CD8-positive, alpha-beta memory T cell (primary cell): ENCODE data around the gene PDZD2. TPM values are rescaled to one million over a fixed set of nuclear protein-coding genes. Genes with fewer than 3 reads are reported as not detected.

Source experiments
- CTCF ChIA-PET: fragments of 350-600 bp; sonication (Branson Sonifier 250); formaldehyde crosslinking; loops from one replicate; lab custom pipeline; 2021; ENCODE audit warnings: antibody characterized with exemption; lab: Charles Lee
- POLR2A ChIA-PET: fragments of 350-600 bp; sonication (Branson Sonifier 250); formaldehyde crosslinking; loops from one replicate; lab custom pipeline; 2021; ENCODE audit warnings: antibody characterized with exemption; lab: Charles Lee
- DNase-seq, 5 donors: peaks; one replicate each; pipeline versions ENCODE4 v3.0.0 to v3.0.0-alpha.2; 2020 to 2022; ENCODE audit warnings: mixed read lengths in 1 of 5
- H3K27ac ChIP-seq: one replicate; pipeline ENCODE4 v1.7.0; 2013; ENCODE audit warnings: low read depth, mild to moderate bottlenecking, low read length, moderate library complexity
- H3K27me3 ChIP-seq: 2 replicates; pipeline ENCODE4 v1.7.0; 2013; ENCODE audit warnings: low read length, mild to moderate bottlenecking; ENCODE audit not compliant: insufficient read depth, poor library complexity, severe bottlenecking
- H3K36me3 ChIP-seq: 2 replicates; pipeline ENCODE4 v1.7.0; 2013; ENCODE audit warnings: mild to moderate bottlenecking, low read length, moderate library complexity; ENCODE audit not compliant: insufficient read depth
- H3K4me1 ChIP-seq: 2 replicates; pipeline ENCODE4 v1.7.0; 2013; ENCODE audit warnings: mild to moderate bottlenecking, low read length, moderate library complexity; ENCODE audit not compliant: insufficient read depth
- H3K4me3 ChIP-seq: 2 replicates; pipeline ENCODE4 v1.7.0; 2013; ENCODE audit warnings: mild to moderate bottlenecking, low read length
- H3K9me3 ChIP-seq: 2 replicates; pipeline ENCODE4 v1.7.0; 2013; ENCODE audit warnings: mild to moderate bottlenecking, low read length
- H3K27ac Mint-ChIP-seq, 8 donors: one replicate each; pipeline ENCODE4 v1.8.0; 2020 to 2021; ENCODE audit warnings: mixed read lengths in 8 of 8, mild to moderate bottlenecking in 6 of 8, inconsistent platforms in 3 of 8, moderate library complexity in 3 of 8
- H3K27me3 Mint-ChIP-seq, 2 donors: one replicate each; pipeline ENCODE4 v1.8.0; 2020 to 2021; ENCODE audit warnings: mixed read lengths in 2 of 2, mild to moderate bottlenecking in 1 of 2, moderate library complexity in 1 of 2
- H3K36me3 Mint-ChIP-seq, 3 donors: one replicate each; pipeline ENCODE4 v1.8.0; 2020 to 2021; ENCODE audit warnings: mixed read lengths in 3 of 3, inconsistent platforms in 1 of 3, mild to moderate bottlenecking in 1 of 3
- H3K4me1 Mint-ChIP-seq, 3 donors: one replicate each; pipeline ENCODE4 v1.8.0; 2020 to 2021; ENCODE audit warnings: mixed read lengths in 3 of 3, inconsistent platforms in 1 of 3, mild to moderate bottlenecking in 1 of 3
- H3K4me3 Mint-ChIP-seq, 7 donors: one replicate each; pipeline ENCODE4 v1.8.0; 2020 to 2021; ENCODE audit warnings: mixed read lengths in 7 of 7, mild to moderate bottlenecking in 6 of 7, moderate library complexity in 4 of 7, inconsistent platforms in 2 of 7
- H3K9me3 Mint-ChIP-seq, 5 donors: one replicate each; pipeline ENCODE4 v1.8.0; 2020 to 2022; ENCODE audit warnings: mixed read lengths in 5 of 5, mild to moderate bottlenecking in 3 of 5, moderate library complexity in 2 of 5, inconsistent platforms in 1 of 5
- polyA plus RNA-seq: library from polyadenylated mRNA; unstranded; fragments of 300-500 nt; fragmentation: Illumina TruSeq; gene quantifications from one replicate; pipeline ENCODE4 v1.2.3, GENCODE V29; 2021
- total RNA-seq, 2 experiments: library from RNA; stranded (reverse); gene quantifications; one replicate each; pipeline ENCODE4 v1.2.3, GENCODE V29; 2021

The PDZD2 gene
- total and polyA plus RNA-seq, 3 experiments from 2014 or later = 0.15 to 0.40 (median 0.27) TPM

DNA sequence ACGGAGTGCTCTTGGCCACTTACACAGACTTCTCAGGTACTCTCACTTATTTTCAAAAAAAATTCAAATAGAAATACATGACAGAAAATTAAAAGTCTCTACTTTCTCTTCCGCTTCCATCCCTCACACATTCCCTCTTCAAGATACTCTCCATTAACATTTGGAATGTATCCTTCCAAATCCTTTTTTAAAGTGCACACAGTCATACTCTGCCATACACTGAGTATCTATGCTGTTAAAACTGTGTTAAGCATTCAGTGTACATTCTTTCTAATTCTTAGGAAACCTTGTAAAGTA lies 519.7 kb downstream of the PDZD2 start:
- CTCF ChIA-PET = no interaction called here
- Histone ChIP-seq H3K9me3 (no peaks in the 10 kb centered on the region), H3K27ac (no peak overlapping the region), H3K27me3 (no peaks in the 10 kb centered on the region), H3K4me1 (peaks cover 42% of the 10 kb centered on the region), H3K36me3 (no peaks in the 10 kb centered on the region), H3K4me3 (no peak overlapping the region)
- Mint-ChIP-seq H3K9me3 (no peaks in the 10 kb centered on the region), H3K4me3 (no peak overlapping the region), H3K27ac (no peak overlapping the region), H3K36me3 (peaks cover 0 to 17% (median 0%) of the 10 kb centered on the region in 3 donors), H3K27me3 (no peaks in the 10 kb centered on the region), H3K4me1 (peaks cover 22 to 37% (median 34%) of the 10 kb centered on the region in 3 donors)
- POLR2A ChIA-PET = no interaction called here
- no peak for DNase-seq

DNA sequence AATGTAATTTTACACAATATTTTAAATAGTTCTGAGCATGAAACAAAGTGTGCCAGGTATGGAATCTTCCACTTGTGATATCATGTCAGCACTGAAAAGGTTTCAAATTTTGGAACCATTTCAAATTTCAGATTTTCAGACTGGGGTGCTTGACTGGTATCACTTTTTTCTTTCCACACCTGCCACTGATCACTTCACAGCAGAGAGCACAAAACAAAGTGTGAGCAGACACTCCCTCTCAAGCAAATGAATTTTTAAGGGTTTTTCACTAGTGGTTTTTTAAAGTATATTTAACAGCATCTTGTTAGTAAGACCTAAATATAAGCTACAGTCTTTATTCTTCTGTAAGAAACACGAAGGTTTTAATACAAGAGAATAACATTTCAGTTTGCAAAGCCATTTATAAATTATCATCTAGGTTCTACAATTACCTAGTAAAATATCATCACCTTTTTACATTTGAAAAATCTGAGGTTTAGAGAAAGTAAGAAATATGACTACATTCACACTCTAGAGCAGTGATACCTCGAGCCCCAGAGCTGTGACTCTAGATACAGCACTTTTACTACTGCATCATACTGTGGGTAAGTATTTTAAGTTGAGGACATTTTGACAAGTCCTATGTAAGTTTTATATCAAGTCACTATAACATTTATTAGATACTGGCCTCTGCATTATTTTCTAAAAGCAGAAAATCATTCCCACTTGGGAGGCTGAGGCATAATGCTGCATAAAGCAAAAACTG lies 520.6 kb downstream of the PDZD2 start:
- POLR2A ChIA-PET = no interaction called here
- H3K4me1 ChIP-seq = peaks cover 41% of the 10 kb centered on the region
- H3K4me3 Mint-ChIP-seq = no peak overlapping the region

GRCh38 chr5:32160228-32160627 lies 521.3 kb downstream of the PDZD2 start:
- Mint-ChIP-seq H3K27me3 (no peaks in the 10 kb centered on the region), H3K4me3 (peak overlapping the region in 4 of 7 donors; percentile 13 to 60 (median 48)), H3K4me1 (peaks cover 19 to 35% (median 31%) of the 10 kb centered on the region in 3 donors), H3K27ac (peak overlapping the region in 1 of 8 donors; percentile 50), H3K9me3 (no peaks in the 10 kb centered on the region), H3K36me3 (peaks cover 0 to 19% (median 1%) of the 10 kb centered on the region in 3 donors)
- CTCF ChIA-PET = no interaction called here
- POLR2A ChIA-PET = no interaction called here
- Histone ChIP-seq H3K4me1 (peaks cover 36% of the 10 kb centered on the region), H3K27me3 (no peaks in the 10 kb centered on the region), H3K36me3 (no peaks in the 10 kb centered on the region), H3K9me3 (no peaks in the 10 kb centered on the region), H3K27ac (no peak overlapping the region), H3K4me3 (no peak overlapping the region)
- DNase-seq = no peak

More for the DNA sequence above, 520.6 kb downstream of the PDZD2 start:
- Histone ChIP-seq H3K27ac (no peak overlapping the region), H3K9me3 (no peaks in the 10 kb centered on the region), H3K27me3 (no peaks in the 10 kb centered on the region), H3K4me3 (no peak overlapping the region), H3K36me3 (no peaks in the 10 kb centered on the region)
- no peaks in the 10 kb centered on the region for H3K27me3 Mint-ChIP-seq
- no peak for DNase-seq
- H3K36me3 Mint-ChIP-seq = peaks cover 0 to 20% (median 1%) of the 10 kb centered on the region in 3 donors
- peaks cover 22 to 37% (median 33%) of the 10 kb centered on the region in 3 donors for H3K4me1 Mint-ChIP-seq
- CTCF ChIA-PET = no interaction called here
- peak overlapping the region in 1 of 8 donors; percentile 22 for H3K27ac Mint-ChIP-seq
- no peaks in the 10 kb centered on the region for H3K9me3 Mint-ChIP-seq

Other genes with a start within 250 kb of the PDZD2 start
- gene DROSHA, start 107.0 kb upstream of the PDZD2 start, total RNA-seq = 10 to 100 TPM; 64.1 to 75.0 TPM
- 22.2 TPM for gene DROSHA, start 107.0 kb upstream of the PDZD2 start, polyA plus RNA-seq
- gene C5orf22, start 106.8 kb upstream of the PDZD2 start, total RNA-seq = 10 to 100 TPM; 29.8 to 32.5 TPM
- gene C5orf22, start 106.8 kb upstream of the PDZD2 start, polyA plus RNA-seq = 19.0 TPM